Brain pericyte (primary cell): ENCODE data around the gene FER.
"Not testable (repeated sequence)": the region's sequence is repeated elsewhere in the genome, so short reads cannot be mapped to it uniquely, and the experiment has no call there.

ENCODE experiments used
- DNase-seq: peaks from one replicate; pipeline ENCODE4 v3.0.0-alpha.2; 2012; ENCODE audit warnings: low read depth, low spot score

FER gene

GRCh38 chr5:108797986-108798385 lies 50.3 kb downstream of the FER start:
- DNase-seq = no peak

GRCh38 chr5:108798513-108799265 lies 51.0 kb downstream of the FER start:
- DNase-seq = no peak

- no peak for DNase-seq
These were observed 53.6 kb downstream of the FER start for GRCh38 chr5:108801301-108801700.

- DNase-seq = peak; percentile 30
These were observed 54.1 kb downstream of the FER start for GRCh38 chr5:108801776-108802175.

GRCh38 chr5:108810717-108811116 lies 63.0 kb downstream of the FER start:
- DNase-seq = no peak

GRCh38 chr5:108813673-108814072 lies 66.0 kb downstream of the FER start:
- no peak for DNase-seq

GRCh38 chr5:108814551-108814950 lies 66.9 kb downstream of the FER start:
- DNase-seq = no peak

- no peak for DNase-seq
These were observed 71.0 kb downstream of the FER start for GRCh38 chr5:108818613-108819272.

- no peak for DNase-seq
These were observed 73.3 kb downstream of the FER start for GRCh38 chr5:108820983-108821382.

- no peak for DNase-seq
These were observed 74.7 kb downstream of the FER start for GRCh38 chr5:108822211-108822947.

GRCh38 chr5:108827131-108827530 lies 79.4 kb downstream of the FER start:
- no peak for DNase-seq

- DNase-seq = no peak
These were observed 83.1 kb downstream of the FER start for GRCh38 chr5:108830705-108831276.

GRCh38 chr5:108836492-108836891 lies 88.8 kb downstream of the FER start:
- DNase-seq = no peak

GRCh38 chr5:108842260-108842941 lies 94.7 kb downstream of the FER start:
- DNase-seq = not testable (repeated sequence)

- not testable (repeated sequence) for DNase-seq
These were observed 103.4 kb downstream of the FER start for GRCh38 chr5:108851129-108851528.

- DNase-seq = no peak
These were observed 110.2 kb downstream of the FER start for GRCh38 chr5:108857905-108858304.

GRCh38 chr5:108858959-108859358 lies 111.3 kb downstream of the FER start:
- DNase-seq = no peak

GRCh38 chr5:108862211-108862610 lies 114.5 kb downstream of the FER start:
- no peak for DNase-seq

GRCh38 chr5:108866097-108866496 lies 118.4 kb downstream of the FER start:
- DNase-seq = not testable (repeated sequence)

- DNase-seq = no peak
These were observed 120.0 kb downstream of the FER start for GRCh38 chr5:108867656-108868055.

GRCh38 chr5:108869066-108869465 lies 121.4 kb downstream of the FER start:
- no peak for DNase-seq

GRCh38 chr5:108876451-108876850 lies 128.8 kb downstream of the FER start:
- DNase-seq = no peak
